Stimulated activated naive CD8-positive, alpha-beta T cell treated with anti-CD3 and anti-CD28 coated beads, Interleukin-15, Interleukin-2, amounts not matched to agents 100 U/mL and 50 U/mL, for 24 hours (primary cell): ENCODE measurements around the gene PIN4.
"Not testable (repeated sequence)": the region's sequence is repeated elsewhere in the genome, so short reads cannot be mapped to it uniquely, and the experiment has no call there.

ENCODE experiments used
- ATAC-seq: fragments of 150-1000 bp; cut with Tn5 transposase; one replicate; pipeline ENCODE4 v1.10.0; 2021
- DNase-seq: peaks from one replicate; pipeline ENCODE4 v3.0.0; 2021

Gene PIN4

GRCh38 chrX:72202792-72203401, 21.3 kb downstream of the PIN4 start:
- DNase-seq = no peak
- no peak for ATAC-seq

GRCh38 chrX:72203421-72203820, 21.9 kb downstream of the PIN4 start:
- DNase-seq = no peak
- no peak for ATAC-seq

DNA sequence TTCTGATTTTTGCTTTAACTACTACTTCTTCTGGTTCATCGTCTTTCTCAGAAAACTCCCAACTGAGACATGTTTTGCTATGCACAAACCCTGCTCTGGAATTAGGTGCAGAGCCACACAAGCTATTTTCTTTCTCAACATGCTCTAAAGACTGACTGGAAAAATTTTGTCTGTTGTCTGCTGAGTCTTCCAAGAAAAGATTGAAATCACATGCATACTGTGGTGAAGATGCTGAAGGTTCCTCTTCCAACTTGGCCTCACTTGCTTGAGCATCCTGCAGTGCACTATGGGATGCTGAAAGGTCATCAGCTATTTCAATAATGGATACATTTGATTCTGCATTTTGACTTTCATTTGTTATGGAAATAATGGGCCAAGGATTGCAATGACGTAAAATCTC, 24.1 kb downstream of the PIN4 start:
- ATAC-seq = no peak
- no peak for DNase-seq

GRCh38 chrX:72207366-72207765, 25.8 kb downstream of the PIN4 start:
- no peak for ATAC-seq
- DNase-seq = no peak

DNA sequence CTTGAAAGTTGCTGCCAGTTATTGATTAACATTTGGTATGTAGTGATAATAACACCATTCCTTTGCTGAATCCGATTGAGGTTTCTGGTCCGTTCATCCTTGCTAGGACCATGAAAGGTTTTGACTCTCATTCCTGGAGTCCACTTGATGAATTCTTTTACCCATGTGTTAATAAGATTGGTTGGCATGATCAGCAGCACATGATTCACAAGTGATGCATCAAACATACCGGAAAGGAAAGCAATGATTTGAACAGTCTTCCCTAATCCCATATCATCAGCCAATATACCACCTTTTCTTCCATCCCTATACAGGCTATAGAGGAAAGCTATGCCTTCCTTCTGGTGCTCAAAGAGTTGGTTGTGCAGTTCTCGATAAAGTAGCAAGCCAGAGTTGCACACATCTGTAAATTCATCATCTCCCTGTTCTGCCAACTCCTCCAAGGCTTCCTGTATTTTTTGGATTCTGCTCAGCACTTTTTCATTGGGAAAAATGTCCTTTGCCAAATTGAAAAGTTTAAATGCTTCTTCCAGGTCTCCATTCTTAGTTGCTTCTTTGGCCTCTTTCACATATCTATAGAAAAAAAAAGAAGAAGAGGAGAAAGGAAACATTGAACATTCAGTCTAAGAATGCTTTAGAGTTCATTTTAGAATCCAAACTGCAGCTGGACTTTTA, 26.7 kb downstream of the PIN4 start:
- DNase-seq (no peak), ATAC-seq (no peak)

DNA sequence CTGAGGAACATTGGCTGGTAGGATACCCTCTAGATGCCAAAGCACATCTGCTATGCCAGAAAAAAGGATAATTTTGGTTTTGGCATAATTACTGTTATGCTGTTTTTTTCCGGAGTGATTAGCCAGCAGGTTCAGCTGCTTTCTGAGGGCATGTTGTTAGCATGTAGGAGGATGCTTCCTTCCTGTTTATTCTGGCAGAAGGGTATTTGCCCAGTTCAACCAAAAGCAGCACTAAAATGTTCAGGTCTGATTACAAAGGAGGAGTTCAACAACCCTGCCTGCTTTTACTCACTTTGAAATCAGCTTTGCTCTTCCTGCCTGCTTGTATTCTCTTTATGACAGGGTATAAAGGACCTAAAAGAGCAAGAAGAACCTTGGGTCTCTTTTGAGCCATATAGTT, 35.4 kb downstream of the PIN4 start:
- DNase-seq = no peak
- ATAC-seq = no peak

DNA sequence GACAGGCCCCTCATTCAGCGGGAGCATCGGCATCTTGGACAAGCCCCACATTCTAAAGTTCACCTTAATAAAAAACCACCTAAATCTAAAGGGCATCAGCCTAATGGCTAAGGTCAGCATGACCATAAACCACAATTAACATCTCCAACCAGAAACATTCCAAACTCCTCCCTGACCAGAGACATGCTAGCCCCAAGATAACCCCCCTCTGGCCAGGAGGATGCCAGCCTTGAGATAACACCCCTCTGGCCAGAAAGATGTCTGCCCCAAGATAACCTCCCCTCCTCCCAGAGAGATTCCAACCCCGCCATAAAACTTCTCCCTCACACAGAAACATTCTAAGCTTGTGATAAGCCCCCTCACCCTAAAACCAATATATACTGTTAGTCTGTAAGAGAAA, 38.8 kb downstream of the PIN4 start:
- DNase-seq, ATAC-seq: not testable (repeated sequence)

GRCh38 chrX:72230290-72230689, 48.7 kb downstream of the PIN4 start:
- ATAC-seq (no peak), DNase-seq (no peak)

DNA sequence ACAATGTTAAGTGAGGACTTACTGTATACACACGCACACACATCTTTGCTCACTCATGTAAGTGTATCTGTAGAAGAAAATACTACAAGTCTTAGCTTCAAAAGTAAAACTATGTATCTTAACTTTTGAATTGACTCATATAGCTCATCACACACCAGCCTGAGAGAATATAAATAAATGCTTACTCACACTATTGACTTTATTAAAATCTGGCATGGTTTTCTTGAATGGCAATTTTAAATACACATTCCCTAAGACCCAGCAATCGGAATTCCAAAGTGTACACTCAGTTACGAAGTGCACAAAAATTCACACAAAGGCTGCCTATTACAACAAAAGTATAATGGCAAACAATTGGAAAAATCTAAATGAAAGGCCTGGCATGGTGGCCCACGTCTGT, 55.3 kb downstream of the PIN4 start:
- DNase-seq (no peak), ATAC-seq (no peak)

- ATAC-seq = no peak
These were observed 56.6 kb downstream of the PIN4 start for GRCh38 chrX:72238183-72238582.

GRCh38 chrX:72238721-72239475, 57.3 kb downstream of the PIN4 start, which contains the start of gene ERCC6L:
Gene ERCC6L, minus strand, starts transcription at chrX:72239027. Its CDS starts 116 bp downstream, at chrX:72238911.
- DNase-seq = peak; percentile 88
- ATAC-seq = peak; percentile 99

More at GRCh38 chrX:72238183-72238582, 56.6 kb downstream of the PIN4 start:
- DNase-seq = no peak

DNA sequence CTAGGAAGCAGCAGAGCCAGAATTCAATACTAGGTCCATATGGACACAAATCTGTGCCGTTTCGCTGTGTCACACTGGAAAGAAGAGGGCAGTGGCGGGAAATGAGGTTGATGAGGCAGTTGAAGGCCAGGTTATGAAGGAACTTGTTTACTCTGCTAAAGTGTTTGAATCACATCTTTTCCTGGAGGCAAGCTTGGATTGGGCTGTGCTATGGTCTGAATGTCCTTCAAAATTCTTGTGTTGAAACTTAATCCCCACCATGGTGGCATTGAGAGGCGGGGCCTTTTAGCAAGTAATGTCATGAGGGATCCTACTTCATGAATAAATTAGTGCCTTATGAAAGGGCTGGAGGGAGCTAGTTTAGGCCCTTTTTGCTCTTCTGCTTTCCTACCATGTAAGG, 59.4 kb downstream of the PIN4 start:
- no peak for ATAC-seq
- DNase-seq = no peak

- DNase-seq (no peak), ATAC-seq (no peak)
These were observed 61.9 kb downstream of the PIN4 start for GRCh38 chrX:72243472-72243871.

- DNase-seq = peak; percentile 54
- no peak for ATAC-seq
These were observed 64.0 kb downstream of the PIN4 start for GRCh38 chrX:72245461-72246089.

- ATAC-seq (no peak), DNase-seq (no peak)
These were observed 65.8 kb downstream of the PIN4 start for GRCh38 chrX:72247206-72247942.
